A673 (cell line): ENCODE results near the gene CSF3. TPM values are rescaled to one million over a fixed set of nuclear protein-coding genes. Genes with fewer than 3 reads are reported as not detected.

Experiments
- BruUV-seq: library from RNA; stranded (reverse); fragments of 400-500 nt; replicated peaks from 2 replicates; lab custom pipeline; 2021; lab: Mats Ljungman, UMichigan
- CTCF ChIA-PET: fragments of 300-600 bp; sonication (Branson Sonifier 250); formaldehyde crosslinking; loops from one replicate; lab custom pipeline; 2022; ENCODE audit warnings: antibody characterized with exemption; lab: Charles Lee
- POLR2A ChIA-PET: fragments of 300-600 bp; sonication (Branson Sonifier 250); formaldehyde crosslinking; loops from one replicate; lab custom pipeline; 2022; ENCODE audit warnings: antibody characterized with exemption; ENCODE audit not compliant: low non-redundant PET; lab: Charles Lee
- DNase-seq: peaks from one replicate; pipeline ENCODE4 v3.0.0-alpha.2; 2015; ENCODE audit warnings: low spot score
- H3K27ac ChIP-seq: fragments of 200-600 bp; sonication (generic); 2 replicates; pipeline ENCODE4 v1.5.1; 2016; ENCODE audit warnings: mixed run types, low read depth, mild to moderate bottlenecking, mixed read lengths, antibody characterized with exemption, low read length; ENCODE audit not compliant: poor library complexity, severe bottlenecking
- H3K27me3 ChIP-seq: fragments of 200-600 bp; sonication (generic); replicated peaks from 2 replicates; pipeline ENCODE4 v1.6.1; 2017; ENCODE audit warnings: mixed run types, low read depth, mild to moderate bottlenecking, mixed read lengths, antibody characterized with exemption, low read length; ENCODE audit not compliant: insufficient read depth, poor library complexity
- H3K36me3 ChIP-seq: fragments of 200-600 bp; sonication (generic); 2 replicates; pipeline ENCODE4 v1.6.1; 2016; ENCODE audit warnings: mixed run types, mild to moderate bottlenecking, mixed read lengths, antibody characterized with exemption, low read length; ENCODE audit not compliant: insufficient read depth, poor library complexity, severe bottlenecking
- H3K4me1 ChIP-seq: fragments of 200-600 bp; sonication (generic); 2 replicates; pipeline ENCODE4 v1.6.1; 2017; ENCODE audit warnings: mixed run types, mild to moderate bottlenecking, mixed read lengths, antibody characterized with exemption, low read length; ENCODE audit not compliant: insufficient read depth, poor library complexity, severe bottlenecking
- H3K4me3 ChIP-seq: fragments of 200-600 bp; sonication (generic); 2 replicates; pipeline ENCODE4 v1.5.1; 2016; ENCODE audit warnings: low read depth, mixed run types, mild to moderate bottlenecking, mixed read lengths, low read length; ENCODE audit not compliant: poor library complexity, severe bottlenecking
- H3K9me3 ChIP-seq: fragments of 200-600 bp; sonication (generic); 2 replicates; pipeline ENCODE4 v1.6.1; 2016; ENCODE audit warnings: mixed run types, low read depth, mild to moderate bottlenecking, mixed read lengths, antibody characterized with exemption, low read length; ENCODE audit not compliant: poor library complexity, severe bottlenecking
- EZH2 ChIP-seq: fragments of 200-600 bp; sonication (generic); IDR thresholded peaks from 2 replicates; pipeline ENCODE4 v1.6.1; 2017; ENCODE audit warnings: borderline replicate concordance, low read depth, mild to moderate bottlenecking, mixed read lengths, antibody characterized with exemption, low read length; ENCODE audit not compliant: poor library complexity, severe bottlenecking
- intact Hi-C: fragments of 100-400 bp; cut with micrococcal nuclease; formaldehyde crosslinking; loops from one replicate; pipeline ENCODE4 v1.10.0; 2022; ENCODE audit not compliant: unreplicated experiment
- total RNA-seq: library from RNA; stranded (reverse); gene quantifications from 2 replicates; pipeline ENCODE4 v1.2.3, GENCODE V29; 2021
- TF ChIP-seq, protein P1 (sequence below): fragments of 300-800, 200-600 bp; sonication (generic); conservative IDR thresholded peaks from 2 replicates; pipeline ENCODE4 v1.5.1; 2017; ENCODE audit warnings: low read depth, mild to moderate bottlenecking, antibody characterized with exemption, low read length, moderate library complexity, mixed read lengths

CSF3 gene
- total RNA-seq, 1 experiment from 2014 or later: not detected

DNA sequence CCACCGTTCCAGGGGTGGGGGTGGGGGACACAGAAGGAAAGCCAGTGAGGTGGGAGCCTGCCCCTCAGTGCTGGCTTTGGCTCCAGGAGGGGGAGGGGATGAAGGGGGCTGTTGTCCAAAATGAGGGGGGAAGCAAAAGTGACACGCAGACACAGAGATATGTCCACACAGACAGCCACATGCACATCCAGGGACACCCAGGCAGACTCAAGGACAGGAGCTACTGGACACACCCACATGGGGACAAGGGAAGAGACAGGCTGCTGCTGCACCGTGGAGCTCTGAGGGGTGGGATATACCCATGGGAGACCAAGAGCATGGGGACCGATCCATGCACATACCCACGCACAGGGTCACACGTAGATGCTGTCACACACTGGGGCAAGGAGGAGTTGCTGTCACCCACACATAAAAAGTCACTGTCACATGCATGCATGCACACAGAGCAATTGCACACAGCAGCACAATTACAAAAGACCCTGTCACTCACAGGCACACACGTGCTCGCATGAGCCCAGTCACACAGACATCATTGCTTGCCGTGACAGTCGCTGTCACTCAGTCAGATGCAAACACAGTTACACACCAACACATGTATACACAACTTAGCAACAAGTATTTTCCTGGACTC is 48.8 kb downstream of the CSF3 start:
- Histone ChIP-seq H3K9me3 (no peaks in the 10 kb centered on the region), H3K4me1 (peaks cover 19% of the 10 kb centered on the region), H3K4me3 (peak overlapping the region; percentile 80), H3K36me3 (no peaks in the 10 kb centered on the region), H3K27me3 (no peaks in the 10 kb centered on the region), H3K27ac (peak overlapping the region; percentile 74)
- CTCF ChIA-PET: interaction anchor here (1.3 kb wide), 1 partner anchor 11 kb away, joined by 4 read pairs; no protein-coding TSS in a partner anchor
- DNase-seq: no peak
- no peak for TF ChIP-seq EZH2
- TF ChIP-seq, protein P1, sequence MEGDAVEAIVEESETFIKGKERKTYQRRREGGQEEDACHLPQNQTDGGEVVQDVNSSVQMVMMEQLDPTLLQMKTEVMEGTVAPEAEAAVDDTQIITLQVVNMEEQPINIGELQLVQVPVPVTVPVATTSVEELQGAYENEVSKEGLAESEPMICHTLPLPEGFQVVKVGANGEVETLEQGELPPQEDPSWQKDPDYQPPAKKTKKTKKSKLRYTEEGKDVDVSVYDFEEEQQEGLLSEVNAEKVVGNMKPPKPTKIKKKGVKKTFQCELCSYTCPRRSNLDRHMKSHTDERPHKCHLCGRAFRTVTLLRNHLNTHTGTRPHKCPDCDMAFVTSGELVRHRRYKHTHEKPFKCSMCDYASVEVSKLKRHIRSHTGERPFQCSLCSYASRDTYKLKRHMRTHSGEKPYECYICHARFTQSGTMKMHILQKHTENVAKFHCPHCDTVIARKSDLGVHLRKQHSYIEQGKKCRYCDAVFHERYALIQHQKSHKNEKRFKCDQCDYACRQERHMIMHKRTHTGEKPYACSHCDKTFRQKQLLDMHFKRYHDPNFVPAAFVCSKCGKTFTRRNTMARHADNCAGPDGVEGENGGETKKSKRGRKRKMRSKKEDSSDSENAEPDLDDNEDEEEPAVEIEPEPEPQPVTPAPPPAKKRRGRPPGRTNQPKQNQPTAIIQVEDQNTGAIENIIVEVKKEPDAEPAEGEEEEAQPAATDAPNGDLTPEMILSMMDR: no peak
- POLR2A ChIA-PET: no interaction called here
- BruUV-seq: no TSS peak
- intact Hi-C loops: no loop called here

DNA sequence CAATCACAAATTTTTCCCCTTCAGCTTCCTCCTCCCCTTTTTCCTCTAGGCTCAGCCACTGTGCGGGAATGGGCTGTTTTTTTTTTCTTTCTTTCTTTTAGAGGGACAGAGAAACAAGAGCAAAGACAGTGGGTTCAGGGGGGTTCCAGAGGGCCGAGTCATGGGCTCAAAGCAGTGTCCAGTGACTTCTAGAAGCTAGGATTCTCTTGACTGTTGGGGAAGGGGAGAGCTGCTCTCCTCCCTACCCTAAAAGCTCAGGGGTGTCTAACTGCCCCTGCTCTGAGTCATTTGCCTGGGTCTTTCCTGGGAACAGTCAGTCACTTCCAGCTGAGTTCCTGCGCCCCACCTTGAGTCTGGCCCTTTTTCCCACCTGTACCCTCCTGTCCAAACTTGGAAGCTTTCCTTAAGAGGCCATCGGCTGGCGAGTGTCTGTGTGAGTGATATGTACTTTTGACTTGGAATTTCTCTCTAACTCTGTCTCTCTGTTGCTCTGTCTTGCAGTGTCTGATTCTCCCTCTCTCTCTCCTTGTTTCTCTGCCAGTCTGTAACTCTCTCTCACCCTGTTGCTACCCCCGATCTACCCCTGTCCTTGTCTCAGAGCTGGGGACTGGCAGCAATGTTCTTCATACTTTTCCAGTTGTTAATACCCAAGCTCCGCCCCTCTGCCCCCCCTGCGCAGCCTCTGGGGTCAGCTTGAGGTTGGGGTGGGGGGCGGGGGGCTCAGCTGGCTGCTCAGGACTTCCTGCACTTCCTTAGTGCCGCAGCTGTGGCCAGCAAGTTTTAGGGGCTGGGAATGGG is 49.9 kb downstream of the CSF3 start:
- BruUV-seq: no TSS peak
- no peaks in the 10 kb centered on the region for H3K9me3 ChIP-seq
- no peak overlapping the region for H3K4me3 ChIP-seq
- H3K27me3 ChIP-seq: no peaks in the 10 kb centered on the region
- no peak for DNase-seq
- CTCF ChIA-PET: interaction anchor here (0.7 to 1.0 kb wide), 2 partner anchors 8 to 10 kb away, joined by 3 to 7 read pairs; no protein-coding TSS in a partner anchor
- POLR2A ChIA-PET: no interaction called here
- intact Hi-C loops: no loop called here
- no peaks in the 10 kb centered on the region for H3K36me3 ChIP-seq
- no peak for TF ChIP-seq EZH2
- TF ChIP-seq, protein P1: no peak
- peaks cover 30% of the 10 kb centered on the region for H3K4me1 ChIP-seq
- no peak overlapping the region for H3K27ac ChIP-seq

DNA sequence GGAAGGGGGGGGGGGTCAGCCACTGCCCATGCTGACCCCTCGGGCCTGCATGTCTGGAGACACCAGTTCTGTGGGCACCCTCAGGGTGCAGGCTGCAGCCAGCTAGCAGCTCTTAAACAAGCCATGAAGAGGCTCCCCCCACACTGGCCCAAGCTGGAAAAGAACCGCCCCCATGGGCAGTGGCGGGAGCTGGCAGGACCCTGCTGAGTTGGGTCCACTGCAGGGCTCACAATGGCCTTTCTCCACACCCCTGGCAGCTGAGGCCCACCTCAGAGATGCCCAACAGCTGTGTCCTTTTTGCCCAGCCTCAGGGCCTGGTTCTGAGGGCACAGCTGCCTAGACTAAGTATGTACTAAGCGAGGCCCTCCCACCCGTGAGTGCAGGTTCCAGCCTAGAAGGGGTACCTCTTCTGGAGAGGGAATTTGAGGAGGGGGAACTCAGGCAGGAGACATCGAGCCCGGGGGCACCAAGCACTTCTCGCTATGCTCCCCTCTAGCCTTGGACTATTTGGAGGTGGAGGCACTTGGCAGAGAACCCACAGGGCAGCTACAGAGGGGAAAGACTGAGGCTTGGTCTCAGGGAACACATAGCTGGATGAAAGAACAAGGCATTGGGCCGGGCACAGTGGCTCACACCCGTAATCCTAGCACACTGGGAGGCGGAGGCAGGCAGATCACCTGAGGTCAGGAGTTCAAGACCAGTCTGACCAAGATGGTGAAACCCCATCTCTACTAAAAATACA is 50.7 kb downstream of the CSF3 start:
- no TSS peak for BruUV-seq
- Histone ChIP-seq H3K27ac (no peak overlapping the region), H3K4me1 (peaks cover 38% of the 10 kb centered on the region), H3K27me3 (no peaks in the 10 kb centered on the region), H3K36me3 (no peaks in the 10 kb centered on the region), H3K9me3 (no peaks in the 10 kb centered on the region), H3K4me3 (no peak overlapping the region)
- intact Hi-C loops: no loop called here
- no peak for DNase-seq
- ChIA-PET CTCF (interaction anchor here (0.7 to 1.0 kb wide), 2 partner anchors 8 to 10 kb away, joined by 3 to 7 read pairs; no protein-coding TSS in a partner anchor), POLR2A (no interaction called here)
- TF ChIP-seq, protein P1: no peak
- TF ChIP-seq EZH2: no peak
